ENCODE results near the gene GFAP.
A peak's percentile ranks its signal among the peaks of the same experiment; 100 is the strongest.

Gene GFAP

GRCh38 chr17:44867841-44868240 is 47.5 kb downstream of the GFAP start:
- no peak for DNase-seq (ENCODE audit: low read depth in 2 of 2, low spot score in 1 of 2)

- no peak for DNase-seq (ENCODE audit: low read depth in 2 of 2, low spot score in 1 of 2)
These were observed 49.4 kb downstream of the GFAP start for GRCh38 chr17:44865931-44866330.

DNA sequence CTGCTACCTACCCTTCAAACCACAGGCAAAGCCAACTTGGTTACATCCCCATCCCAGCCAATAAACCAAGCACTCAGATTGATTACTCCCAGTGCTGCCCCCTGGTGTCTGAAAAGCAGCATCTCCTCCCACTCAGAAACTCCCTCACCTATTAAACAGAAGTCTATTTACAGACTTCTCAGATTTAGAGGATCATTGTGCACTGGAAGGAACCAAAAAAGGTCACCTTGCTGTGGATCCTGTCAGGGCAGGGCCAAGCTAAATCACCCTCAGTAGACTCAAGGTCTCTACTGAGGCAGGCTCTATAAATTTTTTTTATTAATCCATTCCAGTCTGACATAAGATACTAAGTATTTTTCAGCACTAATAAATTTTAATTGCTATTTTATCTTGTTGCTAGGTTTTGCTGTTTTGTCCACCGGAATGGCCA is 50.1 kb downstream of the GFAP start:
- DNase-seq (ENCODE audit: low read depth in 2 of 2, low spot score in 1 of 2): peak; percentile 17 to 51

GRCh38 chr17:44864831-44865230 is 50.5 kb downstream of the GFAP start:
- no peak for DNase-seq (ENCODE audit: low read depth in 2 of 2, low spot score in 1 of 2)

GRCh38 chr17:44863061-44863918 is 52.0 kb downstream of the GFAP start:
- no peak for DNase-seq (ENCODE audit: low read depth in 2 of 2, low spot score in 1 of 2)

DNA sequence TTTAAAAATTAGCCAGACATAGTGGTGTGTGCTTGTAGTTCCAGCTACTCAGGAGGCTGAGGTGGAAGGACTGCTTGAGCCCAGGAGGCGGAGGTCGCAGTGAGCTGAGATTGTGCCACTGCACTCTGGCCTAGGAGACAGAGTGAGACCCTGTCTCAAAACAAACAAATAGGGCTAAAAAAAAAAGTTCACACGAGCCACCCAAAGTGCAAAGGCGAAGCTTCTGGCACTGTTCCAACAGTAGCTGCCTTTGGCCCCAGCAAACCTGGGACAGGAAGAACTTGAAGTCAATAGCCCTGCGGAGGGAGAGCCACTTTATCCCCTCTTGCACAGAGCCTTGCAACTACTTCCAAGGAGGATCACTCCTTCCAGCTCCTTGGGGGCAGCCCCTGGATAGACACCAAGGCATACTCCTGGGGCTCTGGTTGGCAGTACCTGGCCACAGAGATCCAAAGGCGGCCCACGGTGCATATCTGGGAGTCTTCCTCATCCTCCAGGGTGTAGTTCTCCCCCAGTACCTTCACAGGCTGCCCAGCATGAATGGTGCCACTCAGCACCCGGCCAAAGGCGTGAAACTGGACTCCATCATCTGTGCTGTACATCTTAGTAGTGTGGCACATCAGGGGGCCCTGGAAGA is 52.9 kb downstream of the GFAP start:
- DNase-seq (ENCODE audit: low read depth in 2 of 2, low spot score in 1 of 2): no peak

DNA sequence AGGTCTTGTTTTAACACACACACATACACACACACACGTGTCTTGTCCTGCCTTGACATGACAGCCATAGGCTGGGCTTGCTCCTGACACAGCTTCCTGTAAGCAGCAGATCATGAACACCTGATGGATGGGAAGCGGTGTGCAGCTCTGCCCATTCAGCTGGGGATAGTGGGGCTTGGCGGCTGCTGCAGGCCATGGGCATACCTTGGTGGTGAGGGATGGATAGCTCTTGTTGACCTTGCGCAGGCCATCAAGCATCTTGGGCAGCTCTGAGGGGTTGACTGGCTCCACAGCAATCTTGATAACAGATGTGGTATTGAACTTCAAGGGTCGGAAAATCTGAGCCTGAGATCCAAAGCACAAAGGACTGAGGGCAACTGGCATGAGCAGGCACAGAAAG is 55.6 kb downstream of the GFAP start:
- no peak for DNase-seq (ENCODE audit: low read depth in 2 of 2, low spot score in 1 of 2)

DNA sequence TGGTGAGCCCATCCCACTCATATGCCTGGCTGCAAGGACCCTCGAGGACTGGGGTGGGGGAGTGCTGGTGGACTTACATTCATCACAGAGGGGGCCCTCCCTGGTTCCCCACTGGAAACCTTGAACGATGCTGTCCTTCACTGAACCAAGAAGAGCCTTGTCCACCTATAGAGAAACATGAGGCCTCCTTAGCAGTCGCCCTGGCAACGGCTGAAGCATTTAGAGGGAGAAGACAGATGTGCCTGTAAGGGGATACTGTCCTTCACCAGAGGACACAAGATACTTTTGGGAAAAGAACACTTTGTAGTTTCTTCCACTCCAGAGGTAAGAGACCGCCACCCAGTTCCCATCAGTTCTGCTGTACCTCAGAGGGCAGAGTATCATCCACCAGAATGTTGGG is 61.1 kb downstream of the GFAP start:
- no peak for DNase-seq (ENCODE audit: low read depth in 2 of 2, low spot score in 1 of 2)
